CD14-positive monocyte (primary cell): ENCODE data around the gene CWC25. TPM values are rescaled to one million over a fixed set of nuclear protein-coding genes. Genes with fewer than 3 reads are reported as not detected.
A peak's percentile ranks its signal among the peaks of the same experiment; 100 is the strongest.

Source experiments
- DNase-seq, 3 donors: peaks; one replicate each; pipeline ENCODE4 v3.0.0-alpha.2; 2011 to 2022
- H2AFZ ChIP-seq: 2 replicates; pipeline ENCODE4 v1.6.0; 2012; ENCODE audit warnings: mild to moderate bottlenecking, low read depth, low read length, inconsistent platforms; ENCODE audit not compliant: insufficient read depth, poor library complexity, severe bottlenecking
- H3K27ac ChIP-seq, 2 donors: 1 replicate in 1 of 2; 2 replicates in 1 of 2; pipeline ENCODE4 v1.5.1; 2012 to 2013; ENCODE audit warnings: low read length in 2 of 2, control low read depth in 1 of 2, inconsistent platforms in 1 of 2, low read depth in 1 of 2, mild to moderate bottlenecking in 1 of 2
- H3K27me3 ChIP-seq, 2 donors: one replicate each; pipeline versions ENCODE4 v1.6.0 to v1.6.1; 2011 to 2013; ENCODE audit warnings: low read length in 2 of 2; ENCODE audit not compliant: control insufficient read depth in 2 of 2, insufficient read depth in 2 of 2
- H3K36me3 ChIP-seq, 2 donors: replicated peaks in 1 of 2; 1 replicate in 1 of 2; 2 replicates in 1 of 2; pipeline versions ENCODE4 v1.5.1 to v1.6.1; 2012 to 2013; ENCODE audit warnings: low read length in 2 of 2, control low read depth in 1 of 2, inconsistent platforms in 1 of 2, mild to moderate bottlenecking in 1 of 2; ENCODE audit not compliant: insufficient read depth in 2 of 2, control insufficient read depth in 1 of 2
- H3K4me1 ChIP-seq, 2 donors: 1 replicate in 1 of 2; 2 replicates in 1 of 2; pipeline versions ENCODE4 v1.5.1 to v1.6.1; 2012 to 2013; ENCODE audit warnings: low read length in 2 of 2, control low read depth in 1 of 2, inconsistent platforms in 1 of 2, mild to moderate bottlenecking in 1 of 2, moderate library complexity in 1 of 2; ENCODE audit not compliant: insufficient read depth in 2 of 2, control insufficient read depth in 1 of 2
- H3K4me2 ChIP-seq: replicated peaks from 2 replicates; pipeline ENCODE3; 2012; ENCODE audit warnings: low read length, moderate library complexity, mild to moderate bottlenecking; ENCODE audit not compliant: poor library complexity, severe bottlenecking; ENCODE audit errors: extremely low read depth
- H3K4me3 ChIP-seq, 3 experiments: fragments of 200-600 bp in 1 of 3; sonication (generic) in 1 of 3; replicated peaks in 1 of 3; 1 replicate in 2 of 3; 2 replicates in 1 of 3; pipeline ENCODE4 v1.5.1; 2011 to 2013; ENCODE audit warnings: low read length in 3 of 3, mild to moderate bottlenecking in 3 of 3, control low read depth in 2 of 3, low read depth in 2 of 3, inconsistent platforms in 1 of 3, moderate library complexity in 1 of 3
- H3K79me2 ChIP-seq: 2 replicates; pipeline ENCODE4 v1.6.0; 2012; ENCODE audit warnings: mild to moderate bottlenecking, control low read depth, inconsistent platforms, low read length, moderate library complexity; ENCODE audit not compliant: insufficient read depth
- H3K9ac ChIP-seq: 2 replicates; pipeline ENCODE4 v1.6.0; 2017; ENCODE audit warnings: low read length, mild to moderate bottlenecking; ENCODE audit not compliant: insufficient read depth, poor library complexity, severe bottlenecking
- H3K9me3 ChIP-seq, 2 donors: replicated peaks in 1 of 2; 1 replicate in 1 of 2; 2 replicates in 1 of 2; pipeline versions ENCODE4 v1.5.1 to v1.6.1; 2012 to 2013; ENCODE audit warnings: low read length in 2 of 2, control low read depth in 1 of 2; ENCODE audit not compliant: control insufficient read depth in 1 of 2, insufficient read depth in 1 of 2
- H4K20me1 ChIP-seq: 2 replicates; pipeline ENCODE4 v1.6.0; 2012; ENCODE audit warnings: mild to moderate bottlenecking, low read length, control low read depth, moderate library complexity; ENCODE audit not compliant: insufficient read depth
- H3K27ac Mint-ChIP-seq, 7 donors: one replicate each; pipeline ENCODE4 v1.8.0; 2020; ENCODE audit warnings: mild to moderate bottlenecking in 7 of 7, mixed read lengths in 7 of 7, moderate library complexity in 6 of 7, inconsistent platforms in 2 of 7
- H3K27me3 Mint-ChIP-seq, 3 donors: one replicate each; pipeline ENCODE4 v1.8.0; 2021 to 2022; ENCODE audit warnings: low read depth in 3 of 3, mild to moderate bottlenecking in 3 of 3, mixed read lengths in 3 of 3, moderate library complexity in 3 of 3, inconsistent platforms in 1 of 3
- H3K36me3 Mint-ChIP-seq, 2 donors: one replicate each; pipeline ENCODE4 v1.8.0; 2020; ENCODE audit warnings: mixed read lengths in 2 of 2, inconsistent platforms in 1 of 2, mild to moderate bottlenecking in 1 of 2
- H3K4me1 Mint-ChIP-seq: one replicate; pipeline ENCODE4 v1.8.0; 2020; ENCODE audit warnings: mild to moderate bottlenecking, mixed read lengths
- H3K4me3 Mint-ChIP-seq, 2 donors: one replicate each; pipeline ENCODE4 v1.8.0; 2020; ENCODE audit warnings: mild to moderate bottlenecking in 2 of 2, mixed read lengths in 2 of 2, moderate library complexity in 1 of 2
- H3K9me3 Mint-ChIP-seq, 7 donors: one replicate each; pipeline ENCODE4 v1.8.0; 2020 to 2022; ENCODE audit warnings: mixed read lengths in 7 of 7, mild to moderate bottlenecking in 6 of 7, moderate library complexity in 6 of 7, inconsistent platforms in 2 of 7
- CTCF ChIP-seq: fragments of 200-600 bp; IDR thresholded peaks from one replicate; pipeline ENCODE4 v1.8.0; 2022; ENCODE audit warnings: antibody characterized with exemption, mild to moderate bottlenecking
- WGBS: methylation state at CpG from one replicate; pipeline ENCODE4 v1.1.5; 2013; ENCODE audit warnings: missing lambda C conversion rate; ENCODE audit not compliant: insufficient coverage; 5-methylcytosine and 5-hydroxymethylcytosine counted together
- intact Hi-C, 2 donors: fragments of 100-400 bp; cut with micrococcal nuclease; formaldehyde crosslinking; loops; one replicate each; pipeline versions ENCODE4 v1.15.0 to v1.15.1; 2023
- polyA plus RNA-seq, 3 donors: library from polyadenylated mRNA; depleted of rRNA in 1 of 3; unstranded in 2 of 3; stranded (reverse) in 1 of 3; fragments of 300-500 nt in 2 of 3; fragments of >200 nt in 1 of 3; fragmentation: Illumina TruSeq in 2 of 3; gene quantifications; 1 replicate in 2 of 3; 2 replicates in 1 of 3; pipeline ENCODE4 v1.2.3, GENCODE V29; 2012 to 2021

The CWC25 gene
- polyA plus RNA-seq, 3 donors, result 7.5 to 63.2 (median 8.4) TPM

GRCh38 chr17:38773258-38773657, 51.9 kb downstream of the CWC25 start:
- no peak overlapping the region for H3K4me2 ChIP-seq
- no peak overlapping the region for H3K27ac ChIP-seq
- H3K79me2 ChIP-seq, result no peaks in the 10 kb centered on the region
- no peaks in the 10 kb centered on the region for H4K20me1 ChIP-seq
- H3K27me3 Mint-ChIP-seq, result peaks cover 0 to 5% (median 0%) of the 10 kb centered on the region in 3 donors
- H3K4me1 Mint-ChIP-seq, result no peaks in the 10 kb centered on the region
- H3K9me3 Mint-ChIP-seq, result no peaks in the 10 kb centered on the region
- no peak overlapping the region for H3K4me3 Mint-ChIP-seq
- no peaks in the 10 kb centered on the region for H3K27me3 ChIP-seq
- H3K4me3 ChIP-seq, result no peak overlapping the region
- no peak for DNase-seq
- no peak overlapping the region for H3K9ac ChIP-seq
- H3K36me3 Mint-ChIP-seq, result peaks cover 76 to 96% of the 10 kb centered on the region in 2 donors
- no peak for TF ChIP-seq CTCF
- peak overlapping the region in 1 of 7 donors; percentile 37 for H3K27ac Mint-ChIP-seq
- peaks cover 82 to 98% of the 10 kb centered on the region in 2 donors for H3K36me3 ChIP-seq
- intact Hi-C loops, result no loop called here
- no peaks in the 10 kb centered on the region for H3K4me1 ChIP-seq
- H3K9me3 ChIP-seq, result no peaks in the 10 kb centered on the region
- H2AFZ ChIP-seq, result no peak overlapping the region

- Mint-ChIP-seq H3K27ac (peak overlapping the region in 2 of 7 donors; percentile 12 to 20), H3K27me3 (peaks cover 0 to 2% (median 0%) of the 10 kb centered on the region in 3 donors), H3K4me3 (no peak overlapping the region), H3K36me3 (peaks cover 90 to 97% of the 10 kb centered on the region in 2 donors), H3K9me3 (no peaks in the 10 kb centered on the region), H3K4me1 (no peaks in the 10 kb centered on the region)
- intact Hi-C loops, result no loop called here
- no peak overlapping the region for H3K4me2 ChIP-seq
- no peaks in the 10 kb centered on the region for H3K79me2 ChIP-seq
- no peak overlapping the region for H3K4me3 ChIP-seq
- no peak overlapping the region for H3K9ac ChIP-seq
- 96% methylated on average over 4 of the region's 6 CpGs for WGBS
- H4K20me1 ChIP-seq, result peaks cover 17% of the 10 kb centered on the region
- no peak overlapping the region for H2AFZ ChIP-seq
- no peak overlapping the region for H3K27ac ChIP-seq
- no peaks in the 10 kb centered on the region for H3K9me3 ChIP-seq
- H3K36me3 ChIP-seq, result peaks cover 87 to 100% of the 10 kb centered on the region in 2 donors
- no peak for DNase-seq
- no peaks in the 10 kb centered on the region for H3K4me1 ChIP-seq
- H3K27me3 ChIP-seq, result no peaks in the 10 kb centered on the region
- no peak for TF ChIP-seq CTCF
Observed at GRCh38 chr17:38768417-38768816, 56.7 kb downstream of the CWC25 start.
